Endodermal cell (in vitro differentiated cells): ENCODE measurements around the gene FASN. TPM values are rescaled to one million over a fixed set of nuclear protein-coding genes. Genes with fewer than 3 reads are reported as not detected.

ENCODE experiments used
- DNase-seq: peaks from one replicate; pipeline ENCODE4 v3.0.0-alpha.2; 2017
- H3K27ac ChIP-seq: 2 replicates; pipeline ENCODE4 v1.5.1; 2013; ENCODE audit warnings: mild to moderate bottlenecking, low read depth, low read length, moderate library complexity
- H3K27me3 ChIP-seq: 2 replicates; pipeline ENCODE4 v1.6.1; 2013; ENCODE audit warnings: mild to moderate bottlenecking, low read length, moderate library complexity; ENCODE audit not compliant: insufficient read depth, control insufficient read depth, poor library complexity, severe bottlenecking
- H3K36me3 ChIP-seq: 2 replicates; pipeline ENCODE4 v1.7.0; 2013; ENCODE audit warnings: mild to moderate bottlenecking, low read length, moderate library complexity; ENCODE audit not compliant: control insufficient read depth, insufficient read depth
- H3K4me1 ChIP-seq: one replicate; pipeline ENCODE4 v1.7.0; 2013; ENCODE audit warnings: low read length; ENCODE audit not compliant: control insufficient read depth, insufficient read depth
- H3K4me3 ChIP-seq: 2 replicates; pipeline ENCODE4 v1.5.1; 2013; ENCODE audit warnings: mild to moderate bottlenecking, low read length, moderate library complexity
- H3K9ac ChIP-seq: 2 replicates; pipeline ENCODE4 v1.6.1; 2013; ENCODE audit warnings: mild to moderate bottlenecking, low read length, moderate library complexity; ENCODE audit not compliant: poor library complexity, severe bottlenecking; ENCODE audit errors: extremely low read depth
- H3K9me3 ChIP-seq: 2 replicates; pipeline ENCODE4 v1.6.1; 2013; ENCODE audit warnings: mild to moderate bottlenecking, low read length, moderate library complexity; ENCODE audit not compliant: control insufficient read depth
- H3K27ac Mint-ChIP-seq: 2 replicates; pipeline ENCODE4 v1.8.0; 2020; ENCODE audit warnings: mixed read lengths
- H3K27me3 Mint-ChIP-seq: 2 replicates; pipeline ENCODE4 v1.8.0; 2021; ENCODE audit warnings: mild to moderate bottlenecking, mixed read lengths; ENCODE audit not compliant: insufficient read depth
- H3K36me3 Mint-ChIP-seq: 2 replicates; pipeline ENCODE4 v1.8.0; 2020; ENCODE audit warnings: low read depth, mixed read lengths
- H3K4me1 Mint-ChIP-seq: 2 replicates; pipeline ENCODE4 v1.8.0; 2020; ENCODE audit warnings: mixed read lengths
- H3K4me3 Mint-ChIP-seq: 2 replicates; pipeline ENCODE4 v1.8.0; 2020; ENCODE audit warnings: mild to moderate bottlenecking, moderate library complexity, mixed read lengths
- H3K9me3 Mint-ChIP-seq: 2 replicates; pipeline ENCODE4 v1.8.0; 2020; ENCODE audit warnings: mild to moderate bottlenecking, mixed read lengths
- CTCF ChIP-seq: fragments of 200-600 bp; sonication (generic); conservative IDR thresholded peaks from 2 replicates; pipeline ENCODE4 v1.5.0; 2021; ENCODE audit warnings: antibody characterized with exemption, mild to moderate bottlenecking
- WGBS, 2 experiments: methylation state at CpG; one replicate each; pipeline versions ENCODE4 v1.1.5 to v1.1.7; 2013; ENCODE audit warnings: missing lambda C conversion rate in 2 of 2, mixed read lengths in 1 of 2; ENCODE audit not compliant: insufficient coverage in 1 of 2, insufficient read length in 1 of 2; 5-methylcytosine and 5-hydroxymethylcytosine counted together
- total RNA-seq, 2 donors: library from RNA; stranded (reverse); fragmentation: NEBNext Ultra II Directional in 1 of 2; extraction: Animal tissue kit (Norgen Biotek cat#: 25700) in 1 of 2; gene quantifications; 2 replicates in 1 of 2; 3 replicates in 1 of 2; pipeline ENCODE4 v1.2.1, GENCODE V29; 2021

Gene FASN
- total RNA-seq, 2 donors from 2014 or later, result 371 to 498 TPM

GRCh38 chr17:82092628-82092994, 5.4 kb downstream of the FASN start:
- Histone ChIP-seq H3K27me3 (no peaks in the 10 kb centered on the region), H3K4me1 (peaks cover 17% of the 10 kb centered on the region), H3K36me3 (peaks cover 67% of the 10 kb centered on the region), H3K9me3 (no peaks in the 10 kb centered on the region), H3K4me3 (no peak overlapping the region), H3K27ac (no peak overlapping the region), H3K9ac (no peak overlapping the region)
- H3K4me1 Mint-ChIP-seq, result peaks cover 2% of the 10 kb centered on the region
- no peaks in the 10 kb centered on the region for H3K9me3 Mint-ChIP-seq
- whole genome bisulfite sequencing, 2 experiments, result 96 to 98% methylated on average over 9 to 20 of the region's 20 CpGs
- no peak overlapping the region for H3K4me3 Mint-ChIP-seq
- no peak for DNase-seq
- peaks cover 32% of the 10 kb centered on the region for H3K36me3 Mint-ChIP-seq
- H3K27ac Mint-ChIP-seq, result no peak overlapping the region
- TF ChIP-seq CTCF, result no peak
- H3K27me3 Mint-ChIP-seq, result no peaks in the 10 kb centered on the region

- H3K4me3 ChIP-seq, result no peak overlapping the region
- no peaks in the 10 kb centered on the region for H3K9me3 ChIP-seq
- peaks cover 17% of the 10 kb centered on the region for H3K4me1 ChIP-seq
- Mint-ChIP-seq H3K27ac (no peak overlapping the region), H3K9me3 (no peaks in the 10 kb centered on the region), H3K4me1 (peaks cover 2% of the 10 kb centered on the region), H3K4me3 (no peak overlapping the region), H3K27me3 (no peaks in the 10 kb centered on the region), H3K36me3 (peaks cover 32% of the 10 kb centered on the region)
- H3K9ac ChIP-seq, result no peak overlapping the region
- no peaks in the 10 kb centered on the region for H3K27me3 ChIP-seq
- 95 to 96% methylated on average over 12 to 23 of the region's 23 CpGs for WGBS, 2 experiments
- H3K36me3 ChIP-seq, result peaks cover 72% of the 10 kb centered on the region
- no peak for TF ChIP-seq CTCF
- H3K27ac ChIP-seq, result no peak overlapping the region
- DNase-seq, result no peak
These were observed 5.9 kb downstream of the FASN start for GRCh38 chr17:82092094-82092586.

- no peak overlapping the region for H3K27ac Mint-ChIP-seq
- H3K4me3 ChIP-seq, result no peak overlapping the region
- H3K27ac ChIP-seq, result no peak overlapping the region
- H3K36me3 Mint-ChIP-seq, result peaks cover 34% of the 10 kb centered on the region
- no peak overlapping the region for H3K9ac ChIP-seq
- H3K9me3 ChIP-seq, result no peaks in the 10 kb centered on the region
- H3K27me3 Mint-ChIP-seq, result no peaks in the 10 kb centered on the region
- peaks cover 14% of the 10 kb centered on the region for H3K4me1 ChIP-seq
- H3K27me3 ChIP-seq, result no peaks in the 10 kb centered on the region
- no peak for TF ChIP-seq CTCF
- H3K4me3 Mint-ChIP-seq, result no peak overlapping the region
- H3K4me1 Mint-ChIP-seq, result peaks cover 2% of the 10 kb centered on the region
- 94 to 95% methylated on average over 18 to 37 of the region's 37 CpGs for WGBS, 2 experiments
- peaks cover 69% of the 10 kb centered on the region for H3K36me3 ChIP-seq
- H3K9me3 Mint-ChIP-seq, result no peaks in the 10 kb centered on the region
- no peak for DNase-seq
These were observed 6.6 kb downstream of the FASN start for GRCh38 chr17:82091264-82092066.
